SU-DHL-6 (cell line): ENCODE measurements around the gene RTRAF.

Experiments
- CTCF ChIP-seq: fragments of 200-600 bp; sonication (generic); IDR thresholded peaks from one replicate; pipeline ENCODE4 v1.5.1; 2017; ENCODE audit warnings: antibody characterized with exemption, mild to moderate bottlenecking, low read length, moderate library complexity; ENCODE audit not compliant: insufficient read depth, poor library complexity, severe bottlenecking
- EZH2phosphoT487 ChIP-seq: fragments of 200-600 bp; sonication (generic), shearing (Covaris generic); conservative IDR thresholded peaks from 2 replicates; pipeline ENCODE4 v1.6.1; 2018; ENCODE audit warnings: mild to moderate bottlenecking, antibody characterized with exemption, low read length, moderate library complexity, mixed read lengths

DNA sequence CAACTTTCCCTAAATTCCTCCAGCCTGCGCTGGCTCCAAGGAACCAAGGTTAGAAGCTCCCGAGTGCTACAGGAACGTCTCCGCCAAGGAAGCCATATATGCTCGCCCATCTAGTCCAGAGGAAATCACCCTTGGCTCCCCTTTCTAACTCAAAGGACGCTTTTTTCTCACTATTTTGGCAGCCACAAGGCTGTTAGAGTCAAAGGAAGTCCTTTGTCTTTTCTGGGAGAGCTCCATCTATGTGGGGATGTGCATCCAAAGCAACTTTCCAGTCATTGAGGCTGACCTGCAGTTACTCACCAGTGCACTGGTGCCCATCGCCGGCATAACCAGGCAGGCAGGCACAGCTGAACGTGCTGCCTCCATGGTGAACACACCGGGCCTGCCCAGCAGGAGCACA lies 37.6 kb downstream of the RTRAF start:
- no peak for TF ChIP-seq EZH2phosphoT487
- TF ChIP-seq CTCF = no peak
